SK-N-MC (cell line): ENCODE measurements around the gene AMBRA1.

ENCODE experiments used
- EZH2 ChIP-seq: fragments of 200-600 bp; sonication (generic); IDR thresholded peaks from one replicate; pipeline ENCODE4 v1.6.1; 2017; ENCODE audit warnings: antibody characterized with exemption
- FOXP2 ChIP-seq: optimal IDR thresholded peaks from 2 replicates; pipeline ENCODE3; 2011; ENCODE audit warnings: mild to moderate bottlenecking, moderate library complexity; ENCODE audit not compliant: insufficient read depth; ENCODE audit errors: extremely low read length, control extremely low read depth
- POLR2AphosphoS5 ChIP-seq: IDR thresholded peaks from 2 replicates; pipeline ENCODE4 v1.6.1; 2012; ENCODE audit warnings: mild to moderate bottlenecking, low read depth, low read length, borderline replicate concordance

DNA sequence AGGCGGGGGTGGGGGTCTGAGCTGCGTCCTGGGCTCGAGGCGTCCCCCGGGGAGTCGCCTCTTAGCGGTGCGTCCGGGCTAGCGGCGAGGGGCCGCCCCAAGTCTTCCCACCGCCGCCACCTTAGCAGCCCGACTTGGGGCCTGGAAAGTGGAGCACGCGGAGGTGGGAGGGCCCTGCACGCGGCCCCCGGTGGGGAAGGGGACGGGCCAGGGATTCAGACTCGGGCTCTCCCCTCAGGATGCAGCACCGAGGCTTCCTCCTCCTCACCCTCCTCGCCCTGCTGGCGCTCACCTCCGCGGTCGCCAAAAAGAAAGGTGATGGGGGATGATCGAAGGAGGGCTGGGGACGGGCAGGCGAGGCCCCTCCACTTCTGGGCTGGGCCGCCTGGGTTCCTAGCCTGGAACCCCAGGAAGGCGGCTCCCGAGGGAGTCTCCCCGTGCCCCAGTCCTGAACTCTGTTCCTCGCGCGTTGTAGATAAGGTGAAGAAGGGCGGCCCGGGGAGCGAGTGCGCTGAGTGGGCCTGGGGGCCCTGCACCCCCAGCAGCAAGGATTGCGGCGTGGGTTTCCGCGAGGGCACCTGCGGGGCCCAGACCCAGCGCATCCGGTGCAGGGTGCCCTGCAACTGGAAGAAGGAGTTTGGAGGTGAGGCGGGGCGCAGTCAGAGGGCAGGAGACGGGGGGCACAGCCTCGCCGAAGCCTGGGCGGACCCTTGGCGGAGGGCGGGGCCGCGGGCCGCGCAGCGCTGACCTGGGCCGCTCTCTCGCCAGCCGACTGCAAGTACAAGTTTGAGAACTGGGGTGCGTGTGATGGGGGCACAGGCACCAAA, 211.8 kb downstream of the AMBRA1 start:
- TF ChIP-seq POLR2AphosphoS5: no peak
- no peak for TF ChIP-seq EZH2
- no peak for TF ChIP-seq FOXP2
